ENCODE measurements around the gene MUC2.

- TF ChIP-seq CTCF (IDR thresholded peaks at IDR 0.05) (no peak), POLR2A (IDR thresholded peaks at IDR 0.05) (no peak)
These were observed 16.1 kb downstream of the MUC2 start for GRCh38 chr11:1090600-1091331.
